ENCODE results near the gene YTHDF1. TPM values are rescaled to one million over a fixed set of nuclear protein-coding genes. Genes with fewer than 3 reads are reported as not detected.

Gene YTHDF1
- total RNA-seq, 1 experiment from 2014 or later, result 42.6 TPM

DNA sequence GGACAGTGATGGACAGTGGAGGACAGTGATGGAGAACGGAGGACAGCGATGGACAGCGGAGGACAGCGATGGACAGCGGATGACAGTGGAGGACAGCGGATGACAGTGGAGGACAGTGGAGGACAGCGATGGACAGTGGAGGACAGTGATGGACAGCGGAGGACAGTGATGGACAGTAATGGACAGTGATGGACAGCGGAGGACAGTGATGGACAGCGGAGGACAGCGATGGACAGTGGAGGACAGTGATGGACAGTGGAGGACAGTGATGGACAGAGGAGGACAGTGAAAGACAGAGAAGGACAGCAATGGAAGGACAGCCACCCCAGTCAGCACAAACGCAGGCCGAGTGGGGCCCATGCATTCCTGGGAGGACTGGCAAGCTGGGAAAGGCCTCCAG, 41.7 kb upstream of the YTHDF1 start:
- Histone ChIP-seq H3K36me3 (ENCODE audit: low read depth) (no peaks in the 10 kb centered on the region), H3K9me3 (ENCODE audit: insufficient read depth, low read depth) (no peaks in the 10 kb centered on the region), H2AFZ (no peak overlapping the region), H3K27me3 (ENCODE audit: insufficient read depth, low read depth) (peaks cover 88% of the 10 kb centered on the region), H3K4me1 (replicated peaks; ENCODE audit: insufficient read depth) (no peaks in the 10 kb centered on the region), H3K79me2 (ENCODE audit: low read depth) (no peaks in the 10 kb centered on the region), H3K4me2 (no peak overlapping the region), H3K27ac (no peak overlapping the region), H3K9me2 (ENCODE audit: insufficient read depth) (no peaks in the 10 kb centered on the region), H3K4me3 (no peak overlapping the region), H3F3A (ENCODE audit: insufficient read depth, low read depth) (no peaks in the 10 kb centered on the region), H4K20me1 (ENCODE audit: insufficient read depth) (no peaks in the 10 kb centered on the region)
- ChIA-PET POLR2A (ENCODE audit: unreplicated experiment) (no interaction called here), CTCF (no interaction called here)
- intact Hi-C loops (cut with micrococcal nuclease; ENCODE audit: unreplicated experiment), result no loop called here
- no TSS peak for BruUV-seq (replicated peaks)
- TF ChIP-seq, protein P1, sequence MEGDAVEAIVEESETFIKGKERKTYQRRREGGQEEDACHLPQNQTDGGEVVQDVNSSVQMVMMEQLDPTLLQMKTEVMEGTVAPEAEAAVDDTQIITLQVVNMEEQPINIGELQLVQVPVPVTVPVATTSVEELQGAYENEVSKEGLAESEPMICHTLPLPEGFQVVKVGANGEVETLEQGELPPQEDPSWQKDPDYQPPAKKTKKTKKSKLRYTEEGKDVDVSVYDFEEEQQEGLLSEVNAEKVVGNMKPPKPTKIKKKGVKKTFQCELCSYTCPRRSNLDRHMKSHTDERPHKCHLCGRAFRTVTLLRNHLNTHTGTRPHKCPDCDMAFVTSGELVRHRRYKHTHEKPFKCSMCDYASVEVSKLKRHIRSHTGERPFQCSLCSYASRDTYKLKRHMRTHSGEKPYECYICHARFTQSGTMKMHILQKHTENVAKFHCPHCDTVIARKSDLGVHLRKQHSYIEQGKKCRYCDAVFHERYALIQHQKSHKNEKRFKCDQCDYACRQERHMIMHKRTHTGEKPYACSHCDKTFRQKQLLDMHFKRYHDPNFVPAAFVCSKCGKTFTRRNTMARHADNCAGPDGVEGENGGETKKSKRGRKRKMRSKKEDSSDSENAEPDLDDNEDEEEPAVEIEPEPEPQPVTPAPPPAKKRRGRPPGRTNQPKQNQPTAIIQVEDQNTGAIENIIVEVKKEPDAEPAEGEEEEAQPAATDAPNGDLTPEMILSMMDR (conservative IDR thresholded peaks at IDR 0.05), result no peak
- no peak for TF ChIP-seq EZH2 (IDR thresholded peaks at IDR 0.05; ENCODE audit: low read depth)
- no peak for DNase-seq

DNA sequence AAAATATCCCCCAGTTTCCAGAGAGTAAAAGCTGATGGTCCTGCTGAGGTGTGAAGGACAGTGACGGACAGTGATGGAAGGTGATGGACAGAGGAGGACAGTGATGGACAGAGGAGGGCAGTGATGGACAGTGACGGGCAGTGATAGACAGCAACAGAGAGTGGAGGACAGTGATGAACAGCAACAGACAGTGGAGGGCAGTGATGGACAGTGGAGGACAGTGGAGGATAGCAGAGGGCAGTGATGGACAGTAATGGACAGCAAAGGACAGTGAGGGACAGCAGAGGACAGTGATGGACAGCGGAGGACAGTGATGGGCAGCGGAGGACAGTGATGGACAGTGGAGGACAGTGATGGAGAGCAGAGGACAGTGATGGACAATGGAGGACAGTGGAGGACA, 41.0 kb upstream of the YTHDF1 start:
- no TSS peak for BruUV-seq (replicated peaks)
- no peaks in the 10 kb centered on the region for H3K4me1 ChIP-seq (replicated peaks; ENCODE audit: insufficient read depth)
- no peaks in the 10 kb centered on the region for H3K36me3 ChIP-seq (ENCODE audit: low read depth)
- no peak overlapping the region for H3K4me3 ChIP-seq
- no peak overlapping the region for H2AFZ ChIP-seq
- H3F3A ChIP-seq (ENCODE audit: insufficient read depth, low read depth), result no peaks in the 10 kb centered on the region
- ChIA-PET CTCF (no interaction called here), POLR2A (ENCODE audit: unreplicated experiment) (no interaction called here)
- no peaks in the 10 kb centered on the region for H3K9me3 ChIP-seq (ENCODE audit: insufficient read depth, low read depth)
- no peak overlapping the region for H3K4me2 ChIP-seq
- no peak for TF ChIP-seq EZH2 (IDR thresholded peaks at IDR 0.05; ENCODE audit: low read depth)
- TF ChIP-seq, protein P1 (conservative IDR thresholded peaks at IDR 0.05), result no peak
- no peaks in the 10 kb centered on the region for H3K79me2 ChIP-seq (ENCODE audit: low read depth)
- peaks cover 88% of the 10 kb centered on the region for H3K27me3 ChIP-seq (ENCODE audit: insufficient read depth, low read depth)
- no peaks in the 10 kb centered on the region for H4K20me1 ChIP-seq (ENCODE audit: insufficient read depth)
- DNase-seq, result no peak
- intact Hi-C loops (cut with micrococcal nuclease; ENCODE audit: unreplicated experiment), result no loop called here
- H3K9me2 ChIP-seq (ENCODE audit: insufficient read depth), result no peaks in the 10 kb centered on the region
- no peak overlapping the region for H3K27ac ChIP-seq

DNA sequence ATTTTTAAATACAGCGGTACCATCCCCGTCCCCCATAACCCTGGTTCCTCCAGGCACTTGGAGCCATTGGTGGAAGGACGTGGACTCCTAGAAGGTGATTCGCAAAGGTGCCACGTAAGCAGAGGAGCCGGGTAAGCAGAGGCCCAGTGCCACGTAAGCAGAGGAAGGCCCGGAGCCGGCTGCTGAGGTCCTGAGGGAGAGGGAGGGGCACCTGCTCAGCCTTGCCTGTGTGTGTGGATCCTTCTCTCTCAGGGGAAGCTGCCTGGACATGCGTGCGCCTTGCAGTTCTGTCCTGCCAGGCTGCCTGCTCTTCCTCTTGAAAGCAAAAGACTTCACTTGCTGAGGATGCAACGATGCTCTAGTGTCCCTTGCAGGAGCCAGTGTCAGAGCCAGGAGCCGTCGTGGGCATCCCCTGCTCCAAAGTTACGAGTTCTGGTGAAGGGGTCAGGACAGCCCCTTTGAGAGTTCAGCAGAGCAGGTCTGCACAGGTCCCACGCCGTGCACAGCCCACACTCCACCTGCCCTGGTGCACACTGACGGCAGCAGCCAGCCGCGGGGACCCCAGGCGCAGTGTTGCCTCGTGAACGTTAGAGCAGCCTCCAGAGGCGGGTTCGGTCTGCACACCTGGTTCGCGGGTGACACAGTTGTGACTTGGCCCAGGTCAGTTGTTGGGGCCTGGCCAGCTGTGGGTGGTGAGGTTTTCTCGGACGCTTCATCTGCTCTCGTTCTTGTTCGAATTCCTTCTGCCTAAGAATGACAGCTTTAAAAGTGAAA, 40.2 kb upstream of the YTHDF1 start:
- no peak overlapping the region for H3K4me2 ChIP-seq
- DNase-seq, result no peak
- no peak overlapping the region for H3K27ac ChIP-seq
- no peaks in the 10 kb centered on the region for H3K36me3 ChIP-seq (ENCODE audit: low read depth)
- BruUV-seq (replicated peaks), result no TSS peak
- H3K9me2 ChIP-seq (ENCODE audit: insufficient read depth), result no peaks in the 10 kb centered on the region
- ChIA-PET POLR2A (ENCODE audit: unreplicated experiment) (no interaction called here), CTCF (no interaction called here)
- H3K4me1 ChIP-seq (replicated peaks; ENCODE audit: insufficient read depth), result 0 out of 2 replicates have a peak, but pooled peaks cover 1% of the 10 kb centered on the region
- TF ChIP-seq, protein P1 (conservative IDR thresholded peaks at IDR 0.05), result no peak
- no peak for TF ChIP-seq EZH2 (IDR thresholded peaks at IDR 0.05; ENCODE audit: low read depth)
- peaks cover 1% of the 10 kb centered on the region; the same call in 1 of the 2 replicates for H3F3A ChIP-seq (ENCODE audit: insufficient read depth, low read depth)
- no peaks in the 10 kb centered on the region for H3K79me2 ChIP-seq (ENCODE audit: low read depth)
- H2AFZ ChIP-seq, result no peak overlapping the region
- intact Hi-C loops (cut with micrococcal nuclease; ENCODE audit: unreplicated experiment), result no loop called here
- no peaks in the 10 kb centered on the region for H4K20me1 ChIP-seq (ENCODE audit: insufficient read depth)
- H3K9me3 ChIP-seq (ENCODE audit: insufficient read depth, low read depth), result no peaks in the 10 kb centered on the region
- H3K27me3 ChIP-seq (ENCODE audit: insufficient read depth, low read depth), result peaks cover 82% of the 10 kb centered on the region
- no peak overlapping the region for H3K4me3 ChIP-seq
